OCI-LY1 (cell line): Measurements from ENCODE around the gene ZNF91.

Experiments used
- H2AFZ ChIP-seq: fragments of 200-600 bp; sonication (generic), shearing (Covaris generic); 2 replicates; pipeline ENCODE4 v1.6.0; 2014; ENCODE audit warnings: antibody characterized with exemption, mild to moderate bottlenecking, low read length
- H3F3A ChIP-seq: fragments of 200-600 bp; sonication (generic), shearing (Covaris generic); 2 replicates; pipeline ENCODE4 v1.6.0; 2014; ENCODE audit warnings: mild to moderate bottlenecking, antibody characterized with exemption, low read length, moderate library complexity; ENCODE audit not compliant: insufficient read depth
- H3K27ac ChIP-seq: fragments of 200-600 bp; sonication (generic); 2 replicates; pipeline ENCODE4 v1.5.1; 2014; ENCODE audit warnings: low read length, mixed run types, mild to moderate bottlenecking, low read depth; ENCODE audit not compliant: poor library complexity, severe bottlenecking
- H3K27me3 ChIP-seq: fragments of 200-600 bp; sonication (generic); 2 replicates; pipeline ENCODE4 v1.6.0; 2014; ENCODE audit warnings: antibody characterized with exemption, mild to moderate bottlenecking, low read length, moderate library complexity; ENCODE audit not compliant: insufficient read depth
- H3K36me3 ChIP-seq: fragments of 200-600 bp; sonication (generic); 2 replicates; pipeline ENCODE4 v1.6.1; 2014; ENCODE audit warnings: mild to moderate bottlenecking, antibody characterized with exemption, low read length, moderate library complexity, mixed read lengths; ENCODE audit not compliant: insufficient read depth
- H3K4me1 ChIP-seq: fragments of 200-600 bp; sonication (generic); 2 replicates; pipeline ENCODE4 v1.5.1; 2014; ENCODE audit warnings: mild to moderate bottlenecking, low read length, moderate library complexity; ENCODE audit not compliant: insufficient read depth, severe bottlenecking
- H3K4me2 ChIP-seq: fragments of 200-600 bp; sonication (generic), shearing (Covaris generic); 2 replicates; pipeline ENCODE4 v1.6.1; 2014; ENCODE audit warnings: low read length
- H3K4me3 ChIP-seq: fragments of 200-600 bp; sonication (generic); 2 replicates; pipeline ENCODE4 v1.5.1; 2014; ENCODE audit warnings: low read length, low read depth, mild to moderate bottlenecking, mixed read lengths; ENCODE audit not compliant: poor library complexity, severe bottlenecking
- H3K79me2 ChIP-seq: fragments of 200-600 bp; shearing (Covaris generic); 2 replicates; pipeline ENCODE4 v1.6.1; 2016; ENCODE audit warnings: mixed run types, low read length, mixed read lengths; ENCODE audit not compliant: insufficient read depth
- H3K9ac ChIP-seq: fragments of 200-600 bp; sonication (generic), shearing (Covaris generic); 2 replicates; pipeline ENCODE4 v1.6.1; 2014; ENCODE audit warnings: mild to moderate bottlenecking, low read length, mixed read lengths
- H3K9me2 ChIP-seq: fragments of 200-600 bp; sonication (generic), shearing (Covaris generic); 2 replicates; pipeline ENCODE4 v1.6.1; 2014; ENCODE audit warnings: low read depth, mild to moderate bottlenecking, low read length, mixed read lengths
- H3K9me3 ChIP-seq: fragments of 200-600 bp; shearing (Covaris generic); 2 replicates; pipeline ENCODE4 v1.6.1; 2014; ENCODE audit warnings: low read length, mixed read lengths
- H4K20me1 ChIP-seq: fragments of 200-600 bp; sonication (generic), shearing (Covaris generic); 2 replicates; pipeline ENCODE4 v1.6.0; 2016; ENCODE audit warnings: mild to moderate bottlenecking, low read length; ENCODE audit not compliant: insufficient read depth
- EZH2 ChIP-seq: fragments of 200-600 bp; sonication (generic), shearing (Covaris generic); IDR thresholded peaks from 2 replicates; pipeline ENCODE4 v1.8.0; 2017; ENCODE audit warnings: borderline replicate concordance, mixed run types, mild to moderate bottlenecking, antibody characterized with exemption, low read length, moderate library complexity, mixed read lengths
- TF ChIP-seq, protein P1 (sequence below): fragments of 200-600 bp; sonication (generic), shearing (Covaris generic); IDR thresholded peaks from 2 replicates; pipeline ENCODE4 v1.5.1; 2017; ENCODE audit warnings: mild to moderate bottlenecking, antibody characterized with exemption, low read length, moderate library complexity, mixed read lengths

Gene ZNF91

DNA sequence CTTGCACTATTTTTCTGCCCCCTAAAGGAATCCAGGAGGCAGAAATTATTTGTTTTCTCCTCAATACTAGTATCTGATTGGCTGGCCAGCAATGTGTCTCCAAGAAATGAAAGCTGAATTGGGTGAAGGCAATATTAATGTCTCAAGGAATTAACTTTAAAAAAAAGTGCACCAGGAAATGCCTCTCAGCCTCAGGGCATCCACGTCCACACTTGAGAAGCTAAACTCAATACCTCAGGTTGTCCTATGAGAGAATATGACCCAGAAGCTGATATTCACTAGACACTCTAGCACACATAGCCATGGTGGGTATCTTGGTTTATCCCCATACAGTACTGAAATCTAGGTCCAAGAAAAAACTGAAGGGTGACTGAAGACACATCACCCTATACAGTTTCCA is 2.1 kb downstream of the ZNF91 start:
- Histone ChIP-seq H3K27ac (no peak overlapping the region), H3K9me3 (peaks cover 16% of the 10 kb centered on the region; the same call in 1 of the 2 replicates), H3K4me2 (no peak overlapping the region), H3K27me3 (no peaks in the 10 kb centered on the region), H3K79me2 (peaks cover 49% of the 10 kb centered on the region), H3K9ac (no peak overlapping the region), H3K36me3 (peaks cover 63% of the 10 kb centered on the region), H3K4me3 (no peak overlapping the region), H3K4me1 (peaks cover 13% of the 10 kb centered on the region), H4K20me1 (no peaks in the 10 kb centered on the region), H3K9me2 (no peaks in the 10 kb centered on the region), H2AFZ (no peak overlapping the region), H3F3A (0 out of 2 replicates have a peak, but pooled peaks cover 5% of the 10 kb centered on the region)
- TF ChIP-seq, protein P1, sequence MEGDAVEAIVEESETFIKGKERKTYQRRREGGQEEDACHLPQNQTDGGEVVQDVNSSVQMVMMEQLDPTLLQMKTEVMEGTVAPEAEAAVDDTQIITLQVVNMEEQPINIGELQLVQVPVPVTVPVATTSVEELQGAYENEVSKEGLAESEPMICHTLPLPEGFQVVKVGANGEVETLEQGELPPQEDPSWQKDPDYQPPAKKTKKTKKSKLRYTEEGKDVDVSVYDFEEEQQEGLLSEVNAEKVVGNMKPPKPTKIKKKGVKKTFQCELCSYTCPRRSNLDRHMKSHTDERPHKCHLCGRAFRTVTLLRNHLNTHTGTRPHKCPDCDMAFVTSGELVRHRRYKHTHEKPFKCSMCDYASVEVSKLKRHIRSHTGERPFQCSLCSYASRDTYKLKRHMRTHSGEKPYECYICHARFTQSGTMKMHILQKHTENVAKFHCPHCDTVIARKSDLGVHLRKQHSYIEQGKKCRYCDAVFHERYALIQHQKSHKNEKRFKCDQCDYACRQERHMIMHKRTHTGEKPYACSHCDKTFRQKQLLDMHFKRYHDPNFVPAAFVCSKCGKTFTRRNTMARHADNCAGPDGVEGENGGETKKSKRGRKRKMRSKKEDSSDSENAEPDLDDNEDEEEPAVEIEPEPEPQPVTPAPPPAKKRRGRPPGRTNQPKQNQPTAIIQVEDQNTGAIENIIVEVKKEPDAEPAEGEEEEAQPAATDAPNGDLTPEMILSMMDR: no peak
- no peak for TF ChIP-seq EZH2

GRCh38 chr19:23391236-23391635 is 4.0 kb downstream of the ZNF91 start:
- Histone ChIP-seq H4K20me1 (no peaks in the 10 kb centered on the region), H3K4me2 (no peak overlapping the region), H3K9me2 (no peaks in the 10 kb centered on the region), H3K27ac (no peak overlapping the region), H2AFZ (no peak overlapping the region), H3K79me2 (peaks cover 59% of the 10 kb centered on the region), H3K27me3 (no peaks in the 10 kb centered on the region), H3K4me3 (no peak overlapping the region), H3K4me1 (peaks cover 13% of the 10 kb centered on the region), H3K9me3 (peaks cover 18% of the 10 kb centered on the region; the same call in 1 of the 2 replicates), H3K36me3 (peaks cover 82% of the 10 kb centered on the region), H3F3A (0 out of 2 replicates have a peak, but pooled peaks cover 5% of the 10 kb centered on the region), H3K9ac (no peak overlapping the region)
- TF ChIP-seq, protein P1: no peak
- TF ChIP-seq EZH2: no peak

DNA sequence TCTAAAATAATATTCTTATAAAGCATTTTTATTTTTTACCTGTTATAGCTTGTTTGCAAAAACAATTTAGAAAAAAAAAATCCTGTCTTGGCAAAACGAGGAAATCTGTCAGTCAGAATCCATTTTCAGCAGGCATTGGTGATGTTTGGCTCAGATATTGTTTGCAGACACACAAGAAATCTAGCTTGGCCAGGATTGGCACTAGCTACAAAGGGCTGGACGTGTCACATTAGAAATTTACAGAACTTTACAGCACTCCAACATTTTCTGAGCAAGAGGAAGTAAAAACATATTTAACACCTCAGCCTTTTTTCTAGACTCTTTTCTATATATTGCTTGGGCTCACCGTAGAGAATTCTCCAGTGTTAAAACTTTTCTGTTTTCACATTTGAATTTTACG is 9.9 kb downstream of the ZNF91 start:
- H3K4me2 ChIP-seq: no peak overlapping the region
- H3K4me3 ChIP-seq: no peak overlapping the region
- H3K4me1 ChIP-seq: no peaks in the 10 kb centered on the region
- no peaks in the 10 kb centered on the region for H4K20me1 ChIP-seq
- H2AFZ ChIP-seq: no peak overlapping the region
- H3K9me3 ChIP-seq: peaks cover 32% of the 10 kb centered on the region
- H3K9me2 ChIP-seq: no peaks in the 10 kb centered on the region
- H3K36me3 ChIP-seq: peaks cover 96% of the 10 kb centered on the region
- no peak for TF ChIP-seq EZH2
- TF ChIP-seq, protein P1: no peak
- H3K79me2 ChIP-seq: peaks cover 76% of the 10 kb centered on the region
- no peaks in the 10 kb centered on the region for H3F3A ChIP-seq
- no peak overlapping the region for H3K9ac ChIP-seq
- no peaks in the 10 kb centered on the region for H3K27me3 ChIP-seq
- no peak overlapping the region for H3K27ac ChIP-seq
